Measurements from ENCODE around the gene ZNF639.

DNA sequence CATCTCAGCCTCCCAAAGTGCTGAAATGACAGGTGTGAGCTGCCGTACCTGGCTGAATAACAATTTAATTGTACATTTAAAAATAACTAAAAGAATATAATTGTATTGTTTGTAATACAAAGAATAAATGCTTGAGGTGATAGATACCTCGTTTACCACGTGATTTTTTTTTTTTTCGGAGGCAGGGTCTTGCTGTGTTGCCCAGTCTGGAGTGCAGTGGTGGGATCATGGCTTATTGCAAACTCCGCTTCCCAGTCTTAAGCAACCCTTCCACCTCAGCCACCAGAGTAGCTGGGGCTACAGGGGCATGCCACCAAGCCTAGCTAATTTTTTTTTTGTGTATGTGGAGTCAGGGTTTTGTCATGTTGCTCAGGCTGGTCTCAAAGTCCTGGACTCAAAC, 40.5 kb downstream of the ZNF639 start:
- TF ChIP-seq, protein P1, sequence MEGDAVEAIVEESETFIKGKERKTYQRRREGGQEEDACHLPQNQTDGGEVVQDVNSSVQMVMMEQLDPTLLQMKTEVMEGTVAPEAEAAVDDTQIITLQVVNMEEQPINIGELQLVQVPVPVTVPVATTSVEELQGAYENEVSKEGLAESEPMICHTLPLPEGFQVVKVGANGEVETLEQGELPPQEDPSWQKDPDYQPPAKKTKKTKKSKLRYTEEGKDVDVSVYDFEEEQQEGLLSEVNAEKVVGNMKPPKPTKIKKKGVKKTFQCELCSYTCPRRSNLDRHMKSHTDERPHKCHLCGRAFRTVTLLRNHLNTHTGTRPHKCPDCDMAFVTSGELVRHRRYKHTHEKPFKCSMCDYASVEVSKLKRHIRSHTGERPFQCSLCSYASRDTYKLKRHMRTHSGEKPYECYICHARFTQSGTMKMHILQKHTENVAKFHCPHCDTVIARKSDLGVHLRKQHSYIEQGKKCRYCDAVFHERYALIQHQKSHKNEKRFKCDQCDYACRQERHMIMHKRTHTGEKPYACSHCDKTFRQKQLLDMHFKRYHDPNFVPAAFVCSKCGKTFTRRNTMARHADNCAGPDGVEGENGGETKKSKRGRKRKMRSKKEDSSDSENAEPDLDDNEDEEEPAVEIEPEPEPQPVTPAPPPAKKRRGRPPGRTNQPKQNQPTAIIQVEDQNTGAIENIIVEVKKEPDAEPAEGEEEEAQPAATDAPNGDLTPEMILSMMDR (IDR thresholded peaks at IDR 0.05) = no peak
- TF ChIP-seq POLR2A (IDR thresholded peaks at IDR 0.05) = no peak

Data from right lobe of liver (tissue), 4 donors.